ENCODE data around the gene GTF2E1.

- TF ChIP-seq CTCF (IDR thresholded peaks at IDR 0.05) (no peak), POLR2A (IDR thresholded peaks at IDR 0.05) (no peak)
These were observed 78.9 kb downstream of the GTF2E1 start for GRCh38 chr3:120821426-120821825.

Data from ovary (tissue), 3 donors.